Measurements from ENCODE around the gene IQCK.

The IQCK gene

GRCh38 chr16:19824216-19824615 is 106.1 kb downstream of the IQCK start:
- no peak for DNase-seq
- intact Hi-C loops (cut with DNase I): no loop called here

GRCh38 chr16:19829844-19830692 is 112.0 kb downstream of the IQCK start:
- intact Hi-C loops (cut with DNase I): no loop called here

GRCh38 chr16:19830902-19831560 is 113.0 kb downstream of the IQCK start:
- no peak for DNase-seq
- intact Hi-C loops (cut with DNase I): no loop called here

More at GRCh38 chr16:19829844-19830692, 112.0 kb downstream of the IQCK start:
- DNase-seq: no peak

- DNase-seq: no peak
- intact Hi-C loops (cut with DNase I): no loop called here
Measured at GRCh38 chr16:19831678-19832077, 113.6 kb downstream of the IQCK start.

- no peak for DNase-seq
- intact Hi-C loops (cut with DNase I): no loop called here
Measured at GRCh38 chr16:19833176-19833575, 115.1 kb downstream of the IQCK start.

- intact Hi-C loops (cut with DNase I): no loop called here
- DNase-seq: no peak
Measured at GRCh38 chr16:19833581-19833980, 115.5 kb downstream of the IQCK start.

GRCh38 chr16:19835196-19835595 is 117.1 kb downstream of the IQCK start:
- intact Hi-C loops (cut with DNase I): no loop called here
- DNase-seq: no peak

GRCh38 chr16:19835968-19836421 is 117.9 kb downstream of the IQCK start:
- intact Hi-C loops (cut with DNase I): no loop called here

GRCh38 chr16:19837331-19837980 is 119.4 kb downstream of the IQCK start:
- no peak for DNase-seq
- intact Hi-C loops (cut with DNase I): no loop called here

More at GRCh38 chr16:19835968-19836421, 117.9 kb downstream of the IQCK start:
- no peak for DNase-seq

- no peak for DNase-seq
- intact Hi-C loops (cut with DNase I): no loop called here
Measured at GRCh38 chr16:19837984-19838707, 120.1 kb downstream of the IQCK start.

- no peak for DNase-seq
Measured at GRCh38 chr16:19840524-19841110, 122.5 kb downstream of the IQCK start.

GRCh38 chr16:19841184-19841583 is 123.1 kb downstream of the IQCK start:
- intact Hi-C loops (cut with DNase I): no loop called here
- DNase-seq: no peak

More at GRCh38 chr16:19840524-19841110, 122.5 kb downstream of the IQCK start:
- intact Hi-C loops (cut with DNase I): no loop called here

- intact Hi-C loops (cut with DNase I): no loop called here
- no peak for DNase-seq
Measured at GRCh38 chr16:19842426-19843157, 124.5 kb downstream of the IQCK start.

GRCh38 chr16:19843371-19843770 is 125.3 kb downstream of the IQCK start:
- intact Hi-C loops (cut with DNase I): no loop called here
- DNase-seq: no peak

GRCh38 chr16:19844945-19845641 is 127.0 kb downstream of the IQCK start:
- intact Hi-C loops (cut with DNase I): no loop called here
- DNase-seq: no peak

- DNase-seq: no peak
- intact Hi-C loops (cut with DNase I): no loop called here
Measured at GRCh38 chr16:19846436-19846835, 128.4 kb downstream of the IQCK start.

- intact Hi-C loops (cut with DNase I): no loop called here
- DNase-seq: no peak
Measured at GRCh38 chr16:19848756-19849155, 130.7 kb downstream of the IQCK start.

GRCh38 chr16:19850131-19850817 is 132.2 kb downstream of the IQCK start:
- DNase-seq: no peak

More at GRCh38 chr16:19850131-19850817, 132.2 kb downstream of the IQCK start:
- intact Hi-C loops (cut with DNase I): no loop called here

Data from posterior cingulate gyrus (tissue), 11 donors.